B cell (primary cell): ENCODE data around the gene SP100. TPM values are rescaled to one million over a fixed set of nuclear protein-coding genes. Genes with fewer than 3 reads are reported as not detected.
A peak's percentile ranks its signal among the peaks of the same experiment; 100 is the strongest.

Experiments
- ATAC-seq: fragments of 200-7000 bp; cut with Tn5 transposase; one replicate; pipeline ENCODE4 v1.10.0; 2021; ENCODE audit warnings: low read depth, mild to moderate bottlenecking, moderate number of reproducible peaks, moderate library complexity
- CTCF ChIA-PET: fragments of 350-600 bp; sonication (Branson Sonifier 250); formaldehyde crosslinking; loops from one replicate; lab custom pipeline; 2021; ENCODE audit warnings: antibody characterized with exemption, inconsistent platforms; lab: Charles Lee
- POLR2A ChIA-PET: fragments of 350-600 bp; sonication (Branson Sonifier 250); formaldehyde crosslinking; loops from one replicate; lab custom pipeline; 2021; ENCODE audit warnings: antibody characterized with exemption; lab: Charles Lee
- DNase-seq: peaks from one replicate; pipeline ENCODE4 v3.0.0; 2013
- H2AFZ ChIP-seq: 2 replicates; pipeline ENCODE4 v1.6.1; 2012; ENCODE audit warnings: mild to moderate bottlenecking, low read depth, low read length; ENCODE audit not compliant: insufficient read depth, poor library complexity, severe bottlenecking
- H3K27ac ChIP-seq, 2 donors: 1 replicate in 1 of 2; 2 replicates in 1 of 2; pipeline ENCODE4 v1.5.1; 2012 to 2013; ENCODE audit warnings: low read length in 2 of 2, mild to moderate bottlenecking in 2 of 2, moderate library complexity in 1 of 2
- H3K27me3 ChIP-seq, 4 experiments: fragments of 200-600 bp in 1 of 4; sonication (generic) in 1 of 4; replicated peaks in 1 of 4; 1 replicate in 2 of 4; 2 replicates in 2 of 4; pipeline versions ENCODE4 v1.6.1 to v1.7.0; 2013 to 2016; ENCODE audit warnings: low read length in 3 of 4, mild to moderate bottlenecking in 2 of 4, mixed read lengths in 1 of 4, moderate library complexity in 1 of 4; ENCODE audit not compliant: insufficient read depth in 4 of 4, control insufficient read depth in 3 of 4; ENCODE audit errors: control extremely low read depth in 1 of 4
- H3K36me3 ChIP-seq, 2 experiments: replicated peaks in 1 of 2; 1 replicate in 1 of 2; 2 replicates in 1 of 2; pipeline versions ENCODE4 v1.6.1 to v1.7.1; 2013; ENCODE audit warnings: low read length in 1 of 2; ENCODE audit not compliant: insufficient read depth in 2 of 2, control insufficient read depth in 1 of 2; ENCODE audit errors: control extremely low read depth in 1 of 2, extremely low read depth in 1 of 2
- H3K4me1 ChIP-seq, 2 donors: fragments of 200-600 bp in 1 of 2; sonication (generic) in 1 of 2; 1 replicate in 1 of 2; 2 replicates in 1 of 2; pipeline versions ENCODE4 v1.5.1 to v1.6.1; 2013 to 2017; ENCODE audit warnings: low read length in 2 of 2; ENCODE audit not compliant: control insufficient read depth in 2 of 2, insufficient read depth in 2 of 2
- H3K4me2 ChIP-seq: replicated peaks from 2 replicates; pipeline ENCODE3; 2012; ENCODE audit warnings: mild to moderate bottlenecking, low read depth, low read length; ENCODE audit not compliant: poor library complexity, severe bottlenecking
- H3K4me3 ChIP-seq, 5 experiments: fragments of 200-600 bp in 1 of 5; sonication (generic) in 1 of 5; 1 replicate in 3 of 5; 2 replicates in 2 of 5; pipeline versions ENCODE4 v1.5.1 to v1.7.0; 2011 to 2016; ENCODE audit warnings: low read length in 4 of 5, mild to moderate bottlenecking in 4 of 5, low read depth in 2 of 5, control low read depth in 1 of 5, moderate library complexity in 1 of 5; ENCODE audit not compliant: insufficient read depth in 1 of 5; ENCODE audit errors: control extremely low read depth in 1 of 5, extremely low read depth in 1 of 5
- H3K79me2 ChIP-seq: fragments of 200-600 bp; sonication (generic); one replicate; pipeline ENCODE4 v1.6.0; 2016; ENCODE audit warnings: low read length; ENCODE audit not compliant: control insufficient read depth, insufficient read depth
- H3K9ac ChIP-seq: fragments of 200-600 bp; sonication (generic); 2 replicates; pipeline ENCODE4 v1.6.1; 2017; ENCODE audit warnings: mild to moderate bottlenecking, low read length, moderate library complexity
- H3K9me3 ChIP-seq, 3 donors: one replicate each; pipeline versions ENCODE4 v1.6.1 to v1.7.1; 2013; ENCODE audit warnings: low read length in 2 of 3; ENCODE audit not compliant: control insufficient read depth in 2 of 3, insufficient read depth in 1 of 3; ENCODE audit errors: control extremely low read depth in 1 of 3
- H4K20me1 ChIP-seq: 2 replicates; pipeline ENCODE4 v1.6.0; 2012; ENCODE audit warnings: mild to moderate bottlenecking, low read length; ENCODE audit not compliant: insufficient read depth, control insufficient read depth, poor library complexity, severe bottlenecking
- H3K27ac Mint-ChIP-seq: one replicate; pipeline ENCODE4 v1.8.0; 2021; ENCODE audit warnings: mixed read lengths
- H3K27me3 Mint-ChIP-seq: one replicate; pipeline ENCODE4 v1.8.0; 2021; ENCODE audit warnings: mixed read lengths
- H3K4me1 Mint-ChIP-seq: one replicate; pipeline ENCODE4 v1.8.0; 2021; ENCODE audit warnings: mixed read lengths
- H3K4me3 Mint-ChIP-seq: one replicate; pipeline ENCODE4 v1.8.0; 2021; ENCODE audit warnings: mixed read lengths
- H3K9me3 Mint-ChIP-seq: one replicate; pipeline ENCODE4 v1.8.0; 2022; ENCODE audit warnings: mixed read lengths; ENCODE audit not compliant: insufficient read depth
- CTCF ChIP-seq: fragments of 200-600 bp; IDR thresholded peaks from one replicate; pipeline ENCODE4 v1.8.0; 2022; ENCODE audit warnings: antibody characterized with exemption, mild to moderate bottlenecking
- EZH2 ChIP-seq: IDR thresholded peaks from 2 replicates; pipeline ENCODE4 v1.6.1; 2012; ENCODE audit warnings: borderline replicate concordance, low read depth, mild to moderate bottlenecking, moderate library complexity, low read length; ENCODE audit not compliant: insufficient read depth, poor library complexity, severe bottlenecking
- WGBS: methylation state at CpG from one replicate; pipeline ENCODE4 v1.1.5; 2013; ENCODE audit warnings: missing lambda C conversion rate; ENCODE audit not compliant: insufficient coverage; 5-methylcytosine and 5-hydroxymethylcytosine counted together
- intact Hi-C: fragments of 100-400 bp; cut with micrococcal nuclease; formaldehyde crosslinking; loops from one replicate; pipeline ENCODE4 v1.10.0; 2022
- polyA plus RNA-seq: library from polyadenylated mRNA; depleted of rRNA; stranded (reverse); fragments of >200 nt; gene quantifications from 2 replicates; pipeline ENCODE4 v1.2.3, GENCODE V29; 2012
- total RNA-seq, 2 donors: library from RNA; stranded (reverse); fragments of 120-200 nt in 1 of 2; gene quantifications; 1 replicate in 1 of 2; 2 replicates in 1 of 2; pipeline versions ENCODE4 v1.2.3 to v1.2.4, GENCODE V29; 2013 to 2022

Gene SP100
- total and polyA plus RNA-seq, 2 donors (not counting 1 experiment from before 2014, with no cell fraction given) = 209 to 554 TPM

GRCh38 chr2:230457073-230457768, 41.2 kb downstream of the SP100 start:
- TF ChIP-seq EZH2 (no peak), CTCF (no peak)
- DNase-seq (peak; percentile 60), ATAC-seq (peak; percentile 74)
- intact Hi-C loops = loop anchor here (1.0 to 2.0 kb wide), 2 partner anchors 8 to 14 kb away; no protein-coding TSS in a partner anchor
- H3K27me3 Mint-ChIP-seq = no peaks in the 10 kb centered on the region
- CTCF ChIA-PET = interaction anchor here (0.5 kb wide), 1 partner anchor 164 kb away, joined by 3 read pairs; no protein-coding TSS in a partner anchor
- H3K9ac ChIP-seq = peak overlapping the region; percentile 20
- H3K79me2 ChIP-seq = peaks cover 94% of the 10 kb centered on the region
- H3K4me1 ChIP-seq = peaks cover 33 to 61% of the 10 kb centered on the region in 2 donors
- H2AFZ ChIP-seq = no peak overlapping the region
- no peaks in the 10 kb centered on the region for H3K27me3 ChIP-seq
- peak overlapping the region; percentile 29 to 80 for H3K27ac ChIP-seq
- peak overlapping the region; percentile 67 for H3K4me3 Mint-ChIP-seq
- peaks cover 73% of the 10 kb centered on the region for H3K4me1 Mint-ChIP-seq
- H3K4me2 ChIP-seq = peak overlapping the region; percentile 61
- H4K20me1 ChIP-seq = no peaks in the 10 kb centered on the region
- peaks cover 4% of the 10 kb centered on the region for H3K9me3 Mint-ChIP-seq
- H3K27ac Mint-ChIP-seq = peak overlapping the region; percentile 89
- peaks cover 6 to 92% of the 10 kb centered on the region in 2 experiments for H3K36me3 ChIP-seq
- H3K9me3 ChIP-seq = peaks cover 10 to 15% (median 14%) of the 10 kb centered on the region in 3 donors
- 86% methylated on average over 2 of the region's 4 CpGs for WGBS
- peak overlapping the region in 1 of 5 experiments; percentile 14 for H3K4me3 ChIP-seq
- POLR2A ChIA-PET = interaction anchor here (1.7 kb wide), 1 partner anchor 9 kb away, joined by 5 read pairs; no protein-coding TSS in a partner anchor

GRCh38 chr2:230457793-230458192, 41.8 kb downstream of the SP100 start:
- Histone ChIP-seq H3K9me3 (peaks cover 10 to 13% (median 11%) of the 10 kb centered on the region in 3 donors), H2AFZ (no peak overlapping the region), H3K36me3 (peaks cover 7 to 92% of the 10 kb centered on the region in 2 experiments), H4K20me1 (no peaks in the 10 kb centered on the region), H3K27me3 (no peaks in the 10 kb centered on the region), H3K79me2 (peaks cover 91% of the 10 kb centered on the region), H3K4me1 (peaks cover 32 to 61% of the 10 kb centered on the region in 2 donors), H3K4me3 (no peak overlapping the region), H3K4me2 (peak overlapping the region; percentile 61), H3K9ac (no peak overlapping the region), H3K27ac (peak overlapping the region; percentile 29 to 80)
- H3K4me3 Mint-ChIP-seq = peak overlapping the region; percentile 67
- POLR2A ChIA-PET = interaction anchor here (1.7 kb wide), 1 partner anchor 10 kb away, joined by 5 read pairs; no protein-coding TSS in a partner anchor
- TF ChIP-seq CTCF (no peak), EZH2 (no peak)
- ATAC-seq (no peak), DNase-seq (no peak)
- intact Hi-C loops = loop anchor here (1.0 to 2.0 kb wide), 2 partner anchors 8 to 13 kb away; no protein-coding TSS in a partner anchor
- peaks cover 73% of the 10 kb centered on the region for H3K4me1 Mint-ChIP-seq
- no peaks in the 10 kb centered on the region for H3K27me3 Mint-ChIP-seq
- peaks cover 4% of the 10 kb centered on the region for H3K9me3 Mint-ChIP-seq
- peak overlapping the region; percentile 89 for H3K27ac Mint-ChIP-seq
- CTCF ChIA-PET = no interaction called here
